ENCODE data around the gene WSCD2. TPM values are rescaled to one million over a fixed set of nuclear protein-coding genes. Genes with fewer than 3 reads are reported as not detected.
A peak's percentile ranks its signal among the peaks of the same experiment; 100 is the strongest.

WSCD2 gene
- polyA plus RNA-seq, 1 of the 3 experiments (the other 2 are of a cell fraction), result 0.03 TPM

DNA sequence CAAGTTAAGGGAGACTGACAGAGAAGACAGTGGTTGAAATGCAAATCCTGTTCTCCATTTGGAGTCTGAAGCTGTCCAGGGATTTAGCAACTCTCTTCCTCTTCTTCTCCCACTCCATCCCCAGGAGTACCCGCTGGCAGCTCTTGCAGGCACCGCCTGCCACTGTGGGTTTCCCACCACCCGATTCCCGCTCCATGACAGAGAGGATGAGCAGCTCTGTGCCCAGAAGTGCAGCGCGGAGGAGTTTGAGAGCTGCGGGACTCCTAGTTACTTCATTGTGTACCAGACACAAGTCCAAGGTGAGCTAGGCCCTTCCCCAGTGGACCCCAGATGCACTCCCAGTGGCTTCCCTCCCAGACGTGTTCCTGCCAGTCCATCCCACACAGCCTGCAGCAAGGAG is 97.8 kb downstream of the WSCD2 start (continued):
- TF ChIP-seq CHD2 (IDR thresholded peaks at IDR 0.05; ENCODE audit: low read length, partially characterized antibody) (no peak), FOXM1 (IDR thresholded peaks at IDR 0.05; ENCODE audit: low read depth) (no peak), NFIC (IDR thresholded peaks at IDR 0.05; ENCODE audit: borderline replicate concordance) (no peak), RXRA (IDR thresholded peaks at IDR 0.05; ENCODE audit: borderline replicate concordance, low read depth) (no peak)

DNA sequence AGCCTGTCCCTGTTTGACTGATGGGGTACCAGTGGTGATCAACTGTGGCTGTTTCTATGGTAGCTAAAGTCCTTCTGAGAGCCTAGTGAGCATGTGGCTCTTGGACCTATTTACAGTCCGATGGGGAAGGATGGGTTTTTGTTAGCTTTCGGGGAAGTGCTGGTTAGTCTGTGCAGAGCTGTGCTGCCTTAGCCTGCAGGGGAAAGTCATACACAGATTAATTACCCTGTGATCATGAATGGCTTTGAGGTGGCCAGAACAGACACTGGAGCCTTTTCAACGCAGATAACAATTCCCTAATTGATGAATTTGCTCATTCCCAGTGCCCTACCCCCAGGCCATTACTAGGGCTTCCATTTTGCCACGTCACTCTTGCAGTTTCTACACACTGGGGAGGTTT is 99.7 kb downstream of the WSCD2 start:
- no peak overlapping the region for H3K9ac ChIP-seq
- H3K27me3 ChIP-seq (ENCODE audit: insufficient read depth), result no peaks in the 10 kb centered on the region
- H4K20me1 ChIP-seq (ENCODE audit: insufficient read depth), result no peaks in the 10 kb centered on the region
- peaks cover 0 to 25% of the 10 kb centered on the region in 2 experiments; a peak in 2 of 4 replicates for H3K4me1 ChIP-seq (ENCODE audit: control insufficient read depth in 1 of 2, insufficient read depth in 2 of 2, low read depth in 1 of 2, low read length in 1 of 2)
- H3K4me3 ChIP-seq (ENCODE audit: low read depth in 2 of 2, low read length in 1 of 2), result no peak overlapping the region
- H3K9me3 ChIP-seq, result no peaks in the 10 kb centered on the region
- ChIA-PET CTCF (interaction anchor here (0.8 to 1.5 kb wide), 8 partner anchors 9 to 329 kb away, joined by 3 to 7 read pairs (median 4); no protein-coding TSS in a partner anchor), POLR2A (interaction anchor here (0.8 to 1.0 kb wide), 2 partner anchors 16 to 17 kb away, joined by 3 read pairs; no protein-coding TSS in a partner anchor)
- WGBS (ENCODE audit: low lambda C conversion rate), result 0% methylated on average over 4 of the region's 4 CpGs
- peak; percentile 69 for DNase-seq
- no peak overlapping the region for H3K4me2 ChIP-seq
- peak; percentile 96 for TF ChIP-seq RCOR1 (IDR thresholded peaks at IDR 0.05; ENCODE audit: low read length)
- peak; percentile 60; the same call in 1 of the 2 replicates for TF ChIP-seq RFX5 (IDR thresholded peaks at IDR 0.05; ENCODE audit: low read length)
- TF ChIP-seq EP300 (IDR thresholded peaks at IDR 0.05; ENCODE audit: borderline replicate concordance in 1 of 2, low read depth in 1 of 2, low read length in 1 of 2), result peak in 1 of 2 experiments; percentile 97; a peak in 2 of 4 replicates
- TF ChIP-seq RAD21 (IDR thresholded peaks at IDR 0.05; ENCODE audit: low read length), result peak; percentile 37; the same call in 1 of the 2 replicates
- TF ChIP-seq GATA2 (CRISPR knock-in tag; IDR thresholded peaks at IDR 0.05), result peak; percentile 90
- TF ChIP-seq TCF12 (IDR thresholded peaks at IDR 0.05), result peak; percentile 17; the same call in 1 of the 2 replicates
- peak; percentile 86 for TF ChIP-seq FOXJ3 (CRISPR knock-in tag; IDR thresholded peaks at IDR 0.05)
- TF ChIP-seq MXI1 (IDR thresholded peaks at IDR 0.05; ENCODE audit: low read depth, low read length), result peak; percentile 58; the same call in 1 of the 2 replicates
- TF ChIP-seq TEAD4 (IDR thresholded peaks at IDR 0.05; ENCODE audit: borderline replicate concordance, insufficient read depth), result no peak
- TF ChIP-seq CHD2 (IDR thresholded peaks at IDR 0.05; ENCODE audit: low read length, partially characterized antibody), result peak; percentile 86
- no peak for TF ChIP-seq POLR2AphosphoS5 (IDR thresholded peaks at IDR 0.05; ENCODE audit: low read depth, low read length)
- TF ChIP-seq, protein P1, sequence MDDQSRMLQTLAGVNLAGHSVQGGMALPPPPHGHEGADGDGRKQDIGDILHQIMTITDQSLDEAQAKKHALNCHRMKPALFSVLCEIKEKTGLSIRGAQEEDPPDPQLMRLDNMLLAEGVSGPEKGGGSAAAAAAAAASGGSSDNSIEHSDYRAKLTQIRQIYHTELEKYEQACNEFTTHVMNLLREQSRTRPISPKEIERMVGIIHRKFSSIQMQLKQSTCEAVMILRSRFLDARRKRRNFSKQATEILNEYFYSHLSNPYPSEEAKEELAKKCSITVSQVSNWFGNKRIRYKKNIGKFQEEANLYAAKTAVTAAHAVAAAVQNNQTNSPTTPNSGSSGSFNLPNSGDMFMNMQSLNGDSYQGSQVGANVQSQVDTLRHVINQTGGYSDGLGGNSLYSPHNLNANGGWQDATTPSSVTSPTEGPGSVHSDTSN (IDR thresholded peaks at IDR 0.05), result no peak
- peak overlapping the region in 1 of 2 experiments; percentile 96; a peak in 2 of 4 replicates for H3K27ac ChIP-seq (ENCODE audit: low read depth in 2 of 2, low read length in 1 of 2)
- no peaks in the 10 kb centered on the region for H3K36me3 ChIP-seq (replicated peaks in 1 of 2; ENCODE audit: control insufficient read depth in 1 of 2, insufficient read depth in 2 of 2, low read length in 1 of 2)
- no peaks in the 10 kb centered on the region for H3K9me2 ChIP-seq
- no peaks in the 10 kb centered on the region for H3F3A ChIP-seq (replicated peaks; ENCODE audit: insufficient read depth)
- H2AFZ ChIP-seq (ENCODE audit: low read depth), result no peak overlapping the region
- H3K79me2 ChIP-seq (ENCODE audit: insufficient read depth), result no peaks in the 10 kb centered on the region

Data from SK-N-SH (cell line).